Skeletal muscle tissue (tissue), 4 donors: Measurements from ENCODE around the gene ST8SIA1. TPM values are rescaled to one million over a fixed set of nuclear protein-coding genes. Genes with fewer than 3 reads are reported as not detected.
"Not testable (repeated sequence)": the region's sequence is repeated elsewhere in the genome, so short reads cannot be mapped to it uniquely, and the experiment has no call there.

ENCODE experiments used
- H3K27ac ChIP-seq: one replicate; pipeline ENCODE4 v1.7.0; 2013; ENCODE audit warnings: mild to moderate bottlenecking, low read depth, low read length, inconsistent platforms
- H3K27me3 ChIP-seq, 3 donors: one replicate each; pipeline ENCODE4 v1.7.0; 2013; ENCODE audit warnings: low read length in 3 of 3; ENCODE audit not compliant: control insufficient read depth in 3 of 3, insufficient read depth in 3 of 3
- H3K36me3 ChIP-seq, 3 donors: one replicate each; pipeline ENCODE4 v1.7.0; 2013; ENCODE audit warnings: low read length in 3 of 3; ENCODE audit not compliant: control insufficient read depth in 3 of 3, insufficient read depth in 3 of 3
- H3K4me1 ChIP-seq, 3 donors: one replicate each; pipeline ENCODE4 v1.7.0; 2013; ENCODE audit warnings: low read length in 3 of 3, mild to moderate bottlenecking in 3 of 3; ENCODE audit not compliant: control insufficient read depth in 3 of 3, insufficient read depth in 3 of 3
- H3K4me3 ChIP-seq, 3 donors: one replicate each; pipeline ENCODE4 v1.7.0; 2013; ENCODE audit warnings: low read length in 3 of 3
- H3K9ac ChIP-seq, 3 donors: one replicate each; pipeline ENCODE4 v1.7.0; 2013; ENCODE audit warnings: low read length in 3 of 3, mild to moderate bottlenecking in 3 of 3, moderate library complexity in 2 of 3, low read depth in 1 of 3
- H3K9me3 ChIP-seq, 3 donors: one replicate each; pipeline ENCODE4 v1.7.0; 2013; ENCODE audit warnings: low read length in 3 of 3; ENCODE audit not compliant: control insufficient read depth in 3 of 3
- total RNA-seq: library from RNA; depleted of rRNA; stranded (reverse); fragments of >200 nt; gene quantifications from one replicate; pipeline ENCODE4 v1.2.3, GENCODE V29; 2014
- donor health status: Osteomylitis.

Gene ST8SIA1
- total RNA-seq, 1 donor from 2014 or later: 5.2 TPM

- Histone ChIP-seq H3K9me3 (peaks cover 0 to 2% (median 0%) of the 10 kb centered on the region in 3 donors), H3K36me3 (no peaks in the 10 kb centered on the region), H3K4me3 (no peak overlapping the region), H3K27me3 (no peaks in the 10 kb centered on the region), H3K9ac (no peak overlapping the region), H3K27ac (no peak overlapping the region), H3K4me1 (no peaks in the 10 kb centered on the region)
These were observed 170.9 kb downstream of the ST8SIA1 start for GRCh38 chr12:22163594-22163993.

- Histone ChIP-seq H3K4me1 (no peaks in the 10 kb centered on the region), H3K9ac (no peak overlapping the region), H3K27me3 (no peaks in the 10 kb centered on the region), H3K36me3 (no peaks in the 10 kb centered on the region), H3K4me3 (no peak overlapping the region), H3K9me3 (peaks cover 0 to 2% (median 0%) of the 10 kb centered on the region in 3 donors), H3K27ac (no peak overlapping the region)
These were observed 174.0 kb downstream of the ST8SIA1 start for GRCh38 chr12:22160396-22161003.

- H3K27me3 ChIP-seq, H3K4me1 ChIP-seq, H3K4me3 ChIP-seq, H3K9me3 ChIP-seq, H3K36me3 ChIP-seq, H3K27ac ChIP-seq, H3K9ac ChIP-seq: not testable (repeated sequence)
These were observed 185.2 kb downstream of the ST8SIA1 start for GRCh38 chr12:22149286-22149685.

GRCh38 chr12:22146686-22147085, 187.8 kb downstream of the ST8SIA1 start:
- not testable (repeated sequence) for H3K36me3 ChIP-seq, H3K27ac ChIP-seq, H3K4me1 ChIP-seq, H3K4me3 ChIP-seq, H3K9me3 ChIP-seq, H3K9ac ChIP-seq, H3K27me3 ChIP-seq

Other genes with a start within 250 kb of the ST8SIA1 start
- 41.8 TPM for gene C2CD5, start 209.8 kb upstream of the ST8SIA1 start, total RNA-seq